ENCODE data around the gene FARSA. TPM values are rescaled to one million over a fixed set of nuclear protein-coding genes. Genes with fewer than 3 reads are reported as not detected.

The FARSA gene
- total and polyA plus RNA-seq, 2 donors (not counting 3 experiments of a cell fraction or from before 2014, with no cell fraction given): 51.8 to 77.4 TPM

- Histone ChIP-seq H2AFZ (ENCODE audit: low read depth, low read length) (no peak overlapping the region), H3K36me3 (ENCODE audit: control insufficient read depth in 2 of 2, extremely low read depth in 1 of 2, insufficient read depth in 2 of 2, low read length in 2 of 2) (peaks cover 14 to 22% of the 10 kb centered on the region in 2 experiments), H3K4me2 (ENCODE audit: insufficient read depth, low read length) (peak overlapping the region; percentile 49), H3K9me1 (replicated peaks; ENCODE audit: control insufficient read depth, extremely low read depth, insufficient read depth, low read length) (no peaks in the 10 kb centered on the region), H3K4me3 (replicated peaks in 1 of 3; ENCODE audit: insufficient read depth in 1 of 3, low read depth in 1 of 3, low read length in 3 of 3) (no peak overlapping the region), H3K4me1 (ENCODE audit: control insufficient read depth, extremely low read depth, insufficient read depth, low read length) (peaks cover 38% of the 10 kb centered on the region), H3K9ac (replicated peaks; ENCODE audit: extremely low read depth, insufficient read depth, low read length) (peak overlapping the region; percentile 71), H3K79me2 (ENCODE audit: control insufficient read depth, insufficient read depth, low read length) (peaks cover 47% of the 10 kb centered on the region), H4K20me1 (replicated peaks; ENCODE audit: control insufficient read depth, extremely low read depth, insufficient read depth, low read length) (no peaks in the 10 kb centered on the region), H3K27me3 (ENCODE audit: control insufficient read depth in 2 of 2, insufficient read depth in 2 of 2, low read length in 2 of 2) (no peaks in the 10 kb centered on the region), H3K9me3 (replicated peaks; ENCODE audit: control insufficient read depth, insufficient read depth, low read length) (no peaks in the 10 kb centered on the region), H3K27ac (ENCODE audit: insufficient read depth, low read depth, low read length) (peak overlapping the region; percentile 97)
- no TSS peak for BruUV-seq (replicated peaks)
- DNase-seq (ENCODE audit: low read depth, low spot score) (no peak), FAIRE-seq (no peak)
- POLR2A ChIA-PET: interaction anchor here (1.2 kb wide), 1 partner anchor 8 kb away, joined by 5 read pairs; no protein-coding TSS in a partner anchor
- TF ChIP-seq CTCF (IDR thresholded peaks at IDR 0.05; ENCODE audit: extremely low read depth in 1 of 2, insufficient read depth in 1 of 2, low read depth in 1 of 2, low read length in 2 of 2): no peak
- CTCF ChIA-PET: interaction anchor here (1.1 to 3.6 kb wide), 3 partner anchors 10 to 107 kb away, joined by 3 to 15 read pairs (median 3); no protein-coding TSS in a partner anchor
- intact Hi-C loops (cut with micrococcal nuclease) (loop anchor here (1.0 kb wide), 1 partner anchor 9 kb away; the partner anchor contains the start of gene RAD23A), dilution Hi-C loops (cut with MboI; ENCODE audit: extremely low pct_ligation_motif_present, low sequenced_read_pairs) (no loop called here)
Measured at GRCh38 chr19:12953799-12954611, 20.5 kb upstream of the FARSA start.

GRCh38 chr19:12953138-12953798, 19.8 kb upstream of the FARSA start:
- FAIRE-seq (no peak), DNase-seq (ENCODE audit: low read depth, low spot score) (no peak)
- no peak overlapping the region for H2AFZ ChIP-seq (ENCODE audit: low read depth, low read length)
- H3K9ac ChIP-seq (replicated peaks; ENCODE audit: extremely low read depth, insufficient read depth, low read length): peak overlapping the region; percentile 71
- no peaks in the 10 kb centered on the region for H3K27me3 ChIP-seq (ENCODE audit: control insufficient read depth in 2 of 2, insufficient read depth in 2 of 2, low read length in 2 of 2)
- TF ChIP-seq MYC (IDR thresholded peaks at IDR 0.05; ENCODE audit: low read depth, low read length) (no peak), POLR2AphosphoS5 (IDR thresholded peaks at IDR 0.05; ENCODE audit: insufficient read depth, low read depth, low read length) (peak; percentile 58)
- peak overlapping the region; percentile 49 for H3K4me2 ChIP-seq (ENCODE audit: insufficient read depth, low read length)
- no peaks in the 10 kb centered on the region for H3K9me3 ChIP-seq (replicated peaks; ENCODE audit: control insufficient read depth, insufficient read depth, low read length)
- dilution Hi-C loops (cut with MboI; ENCODE audit: extremely low pct_ligation_motif_present, low sequenced_read_pairs) (no loop called here), intact Hi-C loops (cut with micrococcal nuclease) (loop anchor here (1.0 kb wide), 1 partner anchor 8 kb away; the partner anchor contains the start of gene RAD23A)
- H3K27ac ChIP-seq (ENCODE audit: insufficient read depth, low read depth, low read length): peak overlapping the region; percentile 97
- POLR2A ChIA-PET: interaction anchor here (0.6 kb wide), 1 partner anchor 10 kb away, joined by 4 read pairs; no protein-coding TSS in a partner anchor
- CTCF ChIA-PET: interaction anchor here (0.9 to 1.9 kb wide), 4 partner anchors 12 to 141 kb away, joined by 3 to 17 read pairs (median 5); no protein-coding TSS in a partner anchor
- peaks cover 16 to 30% of the 10 kb centered on the region in 2 experiments for H3K36me3 ChIP-seq (ENCODE audit: control insufficient read depth in 2 of 2, extremely low read depth in 1 of 2, insufficient read depth in 2 of 2, low read length in 2 of 2)
- no peaks in the 10 kb centered on the region for H3K9me1 ChIP-seq (replicated peaks; ENCODE audit: control insufficient read depth, extremely low read depth, insufficient read depth, low read length)
- H4K20me1 ChIP-seq (replicated peaks; ENCODE audit: control insufficient read depth, extremely low read depth, insufficient read depth, low read length): no peaks in the 10 kb centered on the region
- TSS peak; percentile 42 for BruUV-seq (replicated peaks)
- peaks cover 38% of the 10 kb centered on the region for H3K4me1 ChIP-seq (ENCODE audit: control insufficient read depth, extremely low read depth, insufficient read depth, low read length)
- H3K4me3 ChIP-seq (replicated peaks in 1 of 3; ENCODE audit: insufficient read depth in 1 of 3, low read depth in 1 of 3, low read length in 3 of 3): no peak overlapping the region
- H3K79me2 ChIP-seq (ENCODE audit: control insufficient read depth, insufficient read depth, low read length): peaks cover 49% of the 10 kb centered on the region

Measured in endothelial cell of umbilical vein (primary cell).